NCI-H526 treated with DMSO at 0.1 percent for 48 hours (cell line): ENCODE measurements around the gene PAM16.
"Not testable (repeated sequence)": the region's sequence is repeated elsewhere in the genome, so short reads cannot be mapped to it uniquely, and the experiment has no call there.

Source experiments
- DNase-seq: peaks from one replicate; lab custom pipeline; 2025; lab: John Stamatoyannopoulos, UW

The PAM16 gene

GRCh38 chr16:4350787-4351659 is at the start of gene PAM16:
PAM16 (minus strand) TSS chr16:4351321; CDS start chr16:4351234, 87 bp downstream.
- peak; percentile 73 for DNase-seq

GRCh38 chr16:4399001-4399730 is 48.0 kb upstream of the PAM16 start:
- DNase-seq: no peak

GRCh38 chr16:4395055-4395726 is 44.1 kb upstream of the PAM16 start:
- DNase-seq: no peak

- not testable (repeated sequence) for DNase-seq
Measured at GRCh38 chr16:4393850-4394249, 42.7 kb upstream of the PAM16 start.

GRCh38 chr16:4393240-4393600 is 42.1 kb upstream of the PAM16 start:
- no peak for DNase-seq

GRCh38 chr16:4392382-4393239 is 41.5 kb upstream of the PAM16 start:
- no peak for DNase-seq

GRCh38 chr16:4391631-4392381 is 40.7 kb upstream of the PAM16 start:
- DNase-seq: no peak

GRCh38 chr16:4390266-4391260 is 39.4 kb upstream of the PAM16 start:
- no peak for DNase-seq

- DNase-seq: no peak
Measured at GRCh38 chr16:4389051-4389955, 38.2 kb upstream of the PAM16 start.

- DNase-seq: no peak
Measured at GRCh38 chr16:4388271-4389021, 37.3 kb upstream of the PAM16 start.

- no peak for DNase-seq
Measured at GRCh38 chr16:4387781-4388180, 36.7 kb upstream of the PAM16 start.

GRCh38 chr16:4386951-4387565 is 35.9 kb upstream of the PAM16 start:
- DNase-seq: no peak

GRCh38 chr16:4386451-4386805 is 35.3 kb upstream of the PAM16 start:
- DNase-seq: no peak

- no peak for DNase-seq
Measured at GRCh38 chr16:4385789-4386450, 34.8 kb upstream of the PAM16 start.

- no peak for DNase-seq
Measured at GRCh38 chr16:4385066-4385788, 34.1 kb upstream of the PAM16 start.

GRCh38 chr16:4384509-4384942 is 33.4 kb upstream of the PAM16 start:
- no peak for DNase-seq
